C4-2B (cell line): ENCODE measurements around the gene NCK2.

Source experiments
- CTCF ChIP-seq: fragments of 450-650 bp; conservative IDR thresholded peaks from 2 replicates; pipeline ENCODE4 v1.5.1; 2017; ENCODE audit warnings: mild to moderate bottlenecking
- ZFX ChIP-seq: fragments of 450-650 bp; IDR thresholded peaks from 2 replicates; pipeline ENCODE4 v1.6.1; 2017

- TF ChIP-seq CTCF = no peak
- no peak for TF ChIP-seq ZFX
These were observed 47.8 kb downstream of the NCK2 start for GRCh38 chr2:105792561-105792960.
